ENCODE results near the gene PCCA.

- TF ChIP-seq CTCF (IDR thresholded peaks at IDR 0.05) (no peak), CBFB (CRISPR knock-in tag; IDR thresholded peaks at IDR 0.05; ENCODE audit: low read depth) (no peak), JUN (CRISPR knock-in tag; IDR thresholded peaks at IDR 0.05) (no peak), GRHL2 (CRISPR knock-in tag; IDR thresholded peaks at IDR 0.05; ENCODE audit: insufficient replicate concordance, severe bottlenecking) (no peak), NR3C1 (CRISPR knock-in tag; conservative IDR thresholded peaks at IDR 0.05; ENCODE audit: low read depth) (no peak), SP1 (CRISPR knock-in tag; conservative IDR thresholded peaks at IDR 0.05) (no peak), USF2 (CRISPR knock-in tag; IDR thresholded peaks at IDR 0.05) (no peak), ZNF396 (CRISPR knock-in tag; IDR thresholded peaks at IDR 0.05; ENCODE audit: borderline replicate concordance) (no peak), TEAD4 (CRISPR knock-in tag; IDR thresholded peaks at IDR 0.05) (no peak), USF1 (CRISPR knock-in tag; IDR thresholded peaks at IDR 0.05) (no peak), ATF6 (CRISPR knock-in tag; IDR thresholded peaks at IDR 0.05) (no peak), ATF3 (CRISPR knock-in tag; conservative IDR thresholded peaks at IDR 0.05) (no peak)
These were observed 414.7 kb downstream of the PCCA start for GRCh38 chr13:100503622-100504021.
